Measurements from ENCODE around the gene TMEM190. TPM values are rescaled to one million over a fixed set of nuclear protein-coding genes. Genes with fewer than 3 reads are reported as not detected.

TMEM190 gene
- total RNA-seq, 1 experiment from 2014 or later: not detected

DNA sequence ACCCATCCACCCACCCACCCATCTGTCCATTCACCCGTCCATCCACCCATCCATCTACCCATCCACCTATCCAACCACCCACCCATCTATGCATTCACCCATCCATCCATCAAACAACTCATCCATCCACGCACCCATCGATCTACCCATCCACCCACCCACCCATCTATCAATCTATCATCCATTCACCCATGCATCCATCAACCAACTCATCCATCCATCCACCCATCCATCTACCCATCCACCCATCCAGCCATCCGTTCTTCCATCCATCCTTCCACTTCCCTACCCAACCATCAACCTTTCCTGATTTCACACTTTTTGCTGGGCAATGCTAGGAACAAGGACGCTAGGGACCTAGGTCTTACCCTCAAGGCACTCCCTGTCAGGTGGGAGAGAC, 5.4 kb downstream of the TMEM190 start:
- H3K4me3 ChIP-seq (replicated peaks in 1 of 2; ENCODE audit: low read depth in 1 of 2, low read length in 2 of 2): no peak overlapping the region
- TF ChIP-seq ZNF274 (IDR thresholded peaks at IDR 0.05; ENCODE audit: low read depth, low read length): no peak
- no peak for TF ChIP-seq SIN3A (IDR thresholded peaks at IDR 0.05; ENCODE audit: low read depth)
- TF ChIP-seq CEBPB (IDR thresholded peaks at IDR 0.05; ENCODE audit: low read depth): no peak
- no peak for TF ChIP-seq YY1 (IDR thresholded peaks at IDR 0.05; ENCODE audit: extremely low read depth, insufficient replicate concordance, low read depth, low read length)
- no peak for TF ChIP-seq EGR1 (IDR thresholded peaks at IDR 0.05; ENCODE audit: low read depth)
- no peak for TF ChIP-seq FOSL1 (IDR thresholded peaks at IDR 0.05; ENCODE audit: low read depth)
- TF ChIP-seq EZH2 (IDR thresholded peaks at IDR 0.05): no peak
- TF ChIP-seq CBX3 (IDR thresholded peaks at IDR 0.05; ENCODE audit: low read depth): no peak
- TF ChIP-seq JUND (IDR thresholded peaks at IDR 0.05): no peak
- no peak for TF ChIP-seq TCF7L2 (IDR thresholded peaks at IDR 0.05; ENCODE audit: borderline replicate concordance, extremely low read depth, insufficient read depth, insufficient read length)
- no peak for TF ChIP-seq ELF1 (IDR thresholded peaks at IDR 0.05; ENCODE audit: borderline replicate concordance, low read depth)
- H2AFZ ChIP-seq (ENCODE audit: low read depth, low read length, poor library complexity, severe bottlenecking): no peak overlapping the region
- peaks cover 2 to 11% of the 10 kb centered on the region in 2 experiments; a peak in 2 of 4 replicates for H3K36me3 ChIP-seq (ENCODE audit: control insufficient read depth in 1 of 2, insufficient read depth in 2 of 2, low read length in 2 of 2)
- H3K79me2 ChIP-seq (ENCODE audit: insufficient read depth, low read length): peaks cover 38% of the 10 kb centered on the region
- RAD21 ChIA-PET (ENCODE audit: low non-redundant PET in 1 of 2, low total read pairs in 2 of 2, uncharacterized antibody in 2 of 2, unreplicated experiment in 2 of 2): no interaction called here
- H3K27ac ChIP-seq (ENCODE audit: low read depth, low read length): no peak overlapping the region
- DNase-seq (ENCODE audit: low read depth, low spot score): no peak
- peak overlapping the region; percentile 95; the same call in 1 of the 2 replicates for H3K4me2 ChIP-seq (ENCODE audit: low read length)
- POLR2A ChIA-PET: interaction anchor here (0.6 kb wide), 1 partner anchor 243 kb away, joined by 3 read pairs; the partner anchor contains the start of gene ZNF784
- H3K4me1 ChIP-seq (ENCODE audit: control insufficient read depth in 1 of 2, insufficient read depth in 2 of 2, low read length in 2 of 2): peaks cover 1 to 33% of the 10 kb centered on the region in 2 experiments; a peak in 3 of 4 replicates
- no peak for ATAC-seq
- no peaks in the 10 kb centered on the region for H3K9me3 ChIP-seq (ENCODE audit: control insufficient read depth in 1 of 2, insufficient read depth in 1 of 2, low read depth in 1 of 2, low read length in 2 of 2)
- no peak overlapping the region for H3K9ac ChIP-seq (ENCODE audit: low read length)
- intact Hi-C loops (cut with micrococcal nuclease): loop anchor here (5.0 kb wide), 1 partner anchor 80 kb away; no protein-coding TSS in a partner anchor
- no peaks in the 10 kb centered on the region for H3K27me3 ChIP-seq (ENCODE audit: insufficient read depth, low read length)
- no TSS peak for BruUV-seq (replicated peaks)
- no peaks in the 10 kb centered on the region for H3K9me2 ChIP-seq (ENCODE audit: insufficient read depth)
- CTCF ChIA-PET: no interaction called here
- H4K20me1 ChIP-seq (ENCODE audit: insufficient read depth): peaks cover 7% of the 10 kb centered on the region; the same call in 1 of the 2 replicates
